T-helper 2 cell treated with Interferon-gamma antibody and Interleukin-4, amounts not matched to agents 100 ng/mL and 5 ng/mL, for 36 hours (primary cell): ENCODE data around the gene MAP1LC3B2. TPM values are rescaled to one million over a fixed set of nuclear protein-coding genes. Genes with fewer than 3 reads are reported as not detected.
"Not testable (repeated sequence)": the region's sequence is repeated elsewhere in the genome, so short reads cannot be mapped to it uniquely, and the experiment has no call there.

ENCODE experiments used
- intact Hi-C: fragments of 100-400 bp; cut with micrococcal nuclease; formaldehyde crosslinking; loops from one replicate; pipeline ENCODE4 v1.15.1; 2023
- total RNA-seq: library from RNA; stranded (reverse); gene quantifications from 2 replicates; pipeline ENCODE4 v1.2.3, GENCODE V29; 2022

MAP1LC3B2 gene
- total RNA-seq, 1 donor from 2014 or later: 0.50 TPM

DNA sequence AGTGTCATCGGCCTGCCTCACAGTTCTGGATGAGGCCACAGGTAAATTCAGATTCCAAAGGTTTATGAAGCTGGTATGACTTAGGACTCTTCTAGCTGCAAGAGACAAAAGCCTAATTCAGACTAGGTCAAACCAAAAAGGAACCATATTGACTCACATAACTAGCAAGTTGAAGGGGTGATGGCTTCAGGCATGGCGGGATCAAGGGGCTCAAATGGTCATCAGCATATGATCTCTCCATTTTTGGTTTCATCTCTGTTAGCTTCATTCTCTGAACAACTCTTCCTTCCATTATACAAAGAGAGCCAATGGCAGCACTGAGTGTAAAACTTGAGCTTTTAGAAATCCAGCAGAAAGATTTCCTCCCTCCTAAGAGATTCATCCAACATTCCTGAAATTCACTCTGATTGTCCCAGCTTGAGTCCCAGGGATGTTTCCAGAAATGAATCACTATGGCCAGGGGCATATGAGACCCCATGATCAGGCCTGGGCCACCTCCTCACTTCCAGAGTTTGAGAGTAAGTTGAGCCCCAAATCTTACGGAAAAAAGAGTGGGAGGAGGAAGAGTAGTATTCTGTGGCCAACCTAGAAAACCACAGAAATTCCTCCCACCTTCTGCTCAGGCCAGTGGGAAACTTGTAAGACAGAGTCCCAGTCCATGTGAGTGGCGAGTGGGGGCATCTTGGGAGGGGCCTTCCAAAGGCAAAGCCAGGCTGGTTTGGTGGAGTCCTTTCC is 2.0 kb upstream of the MAP1LC3B2 start:
- intact Hi-C loops: loop anchor here (5.0 to 10.0 kb wide), 2 partner anchors 232 to 365 kb away; no protein-coding TSS in a partner anchor

DNA sequence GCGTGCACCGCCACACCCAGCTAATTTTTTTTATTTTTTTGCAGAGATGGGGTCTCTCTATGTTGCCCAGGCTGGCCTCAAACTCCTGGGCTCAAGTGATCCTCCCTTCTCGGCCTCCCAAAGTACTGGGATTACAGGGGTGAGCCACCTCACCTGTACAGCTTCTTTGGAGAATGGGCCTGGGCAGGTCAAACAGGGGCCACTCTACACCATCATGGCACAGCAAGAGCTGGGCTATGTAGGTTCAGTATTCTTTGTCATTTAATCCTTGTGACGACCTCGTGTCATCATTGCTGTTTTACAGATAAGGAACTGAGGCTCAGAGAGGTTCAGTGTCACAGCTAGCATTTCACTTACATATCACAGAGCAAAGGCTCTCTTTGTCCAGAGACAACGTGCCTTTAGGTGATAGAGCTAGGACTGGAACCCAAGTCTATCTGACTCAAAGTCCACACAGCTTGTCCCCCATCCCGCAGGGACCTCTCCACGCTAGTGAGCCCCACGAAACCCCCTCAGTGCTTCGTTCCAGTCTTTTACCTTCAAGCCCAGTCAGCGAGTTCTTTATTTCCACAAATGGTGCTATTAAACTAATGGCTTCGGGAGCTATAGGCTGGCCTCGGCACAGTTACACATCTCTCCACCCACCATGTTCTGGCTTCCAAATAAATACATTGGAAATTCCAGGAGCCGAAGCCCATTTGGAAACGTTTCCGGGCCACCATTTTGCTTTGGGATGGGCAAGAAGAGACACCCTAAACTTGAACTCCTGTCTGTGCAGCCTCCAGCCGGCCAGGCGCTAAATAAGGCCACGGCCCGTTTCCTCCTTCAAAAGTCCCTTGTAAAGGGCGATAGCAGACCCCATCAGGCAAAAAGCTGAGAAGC is 660 bp upstream of the MAP1LC3B2 start:
- intact Hi-C loops: loop anchor here (1.0 to 10.0 kb wide), 7 partner anchors 20 to 364 kb away; no protein-coding TSS in a partner anchor

DNA sequence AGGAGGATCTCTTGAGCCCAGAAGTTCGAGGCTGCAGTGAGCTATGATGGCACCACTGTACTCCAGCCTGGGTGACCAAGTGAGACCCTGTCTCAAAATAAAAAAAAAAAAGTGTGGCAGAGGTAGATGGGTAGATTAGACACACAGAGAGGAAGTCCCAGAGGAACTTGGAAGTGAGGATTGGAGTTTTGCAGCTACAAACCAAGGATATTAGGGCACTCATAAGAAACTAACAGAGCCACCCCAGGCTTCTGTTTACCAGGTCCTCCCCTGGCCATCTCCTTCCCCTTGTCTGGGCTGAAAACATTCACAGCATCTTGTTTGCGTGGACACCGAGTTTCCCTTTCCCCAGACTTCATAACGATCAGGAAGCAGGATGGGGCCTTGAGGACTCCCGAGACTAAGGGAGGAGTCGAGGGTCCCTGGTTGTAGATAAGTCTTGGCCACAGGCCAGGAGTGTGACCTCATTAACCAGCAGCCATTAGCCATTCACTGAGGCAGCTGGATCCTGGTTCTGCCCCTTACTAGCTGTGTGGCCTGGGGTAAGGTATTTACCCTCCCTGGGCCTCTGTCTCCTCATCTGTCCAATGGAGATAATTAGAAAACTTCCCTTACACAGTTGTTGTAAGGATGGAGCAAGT is 2.1 kb downstream of the MAP1LC3B2 start:
- intact Hi-C loops: no loop called here

DNA sequence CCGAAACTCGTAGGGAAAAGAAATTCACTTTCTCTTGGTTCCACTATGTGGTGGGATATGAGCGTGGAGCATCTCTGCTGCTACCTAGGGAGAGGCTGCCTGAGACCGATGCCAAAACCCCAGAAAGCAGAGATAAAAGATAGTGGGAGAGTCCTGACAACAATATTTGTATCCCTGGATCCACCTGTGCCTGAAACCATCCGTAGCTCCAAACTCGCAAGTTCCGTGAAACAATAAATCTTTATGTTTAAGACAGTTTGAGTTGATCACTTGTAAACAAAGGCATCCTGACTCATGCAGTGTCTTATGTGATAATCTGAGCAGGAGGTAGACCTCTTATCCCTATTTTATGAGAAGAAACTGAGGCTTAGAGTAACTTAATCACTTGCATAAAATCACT is 2.9 kb downstream of the MAP1LC3B2 start:
- intact Hi-C loops: no loop called here

DNA sequence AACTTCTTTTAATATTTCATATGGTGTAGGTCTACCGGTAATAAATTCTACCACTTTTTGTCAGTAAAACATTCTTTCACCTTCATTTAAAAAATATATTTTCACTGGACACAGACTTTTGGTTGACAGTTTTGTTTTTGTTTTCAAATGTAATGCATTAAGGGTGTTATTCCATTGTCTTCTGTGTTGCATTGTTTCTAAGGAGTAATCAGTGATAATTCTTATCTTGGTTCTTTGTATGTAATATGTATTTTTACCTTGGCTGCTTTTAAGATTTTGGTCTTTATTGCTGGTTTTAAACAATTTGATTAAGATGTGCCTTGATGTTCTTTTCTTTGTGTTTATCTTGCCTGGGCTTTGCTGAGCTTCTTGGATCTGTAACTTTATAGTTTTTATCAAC is 4.1 kb downstream of the MAP1LC3B2 start:
- intact Hi-C loops: no loop called here

DNA sequence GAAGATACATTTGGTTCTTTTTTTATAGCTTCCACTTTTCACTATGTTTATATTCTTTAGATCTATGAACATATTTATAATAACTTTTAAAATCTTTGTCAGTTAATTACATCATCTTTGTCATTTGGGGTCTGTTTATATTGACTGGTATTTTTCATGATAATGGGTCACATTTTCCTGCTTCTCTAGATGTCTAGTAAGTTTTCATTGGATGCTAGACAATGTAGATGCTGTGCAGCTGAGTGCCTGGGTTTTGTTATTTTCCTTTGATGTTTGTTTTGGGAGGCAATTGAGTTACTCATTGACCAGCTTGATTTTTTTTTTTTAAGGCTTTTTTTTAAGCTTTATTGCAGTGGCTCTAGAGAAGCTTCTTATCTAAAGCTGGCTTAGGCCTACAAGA is 4.9 kb downstream of the MAP1LC3B2 start:
- intact Hi-C loops: no loop called here

- intact Hi-C loops: not testable (repeated sequence)
Measured at GRCh38 chr12:116565221-116565620, 6.0 kb downstream of the MAP1LC3B2 start.

DNA sequence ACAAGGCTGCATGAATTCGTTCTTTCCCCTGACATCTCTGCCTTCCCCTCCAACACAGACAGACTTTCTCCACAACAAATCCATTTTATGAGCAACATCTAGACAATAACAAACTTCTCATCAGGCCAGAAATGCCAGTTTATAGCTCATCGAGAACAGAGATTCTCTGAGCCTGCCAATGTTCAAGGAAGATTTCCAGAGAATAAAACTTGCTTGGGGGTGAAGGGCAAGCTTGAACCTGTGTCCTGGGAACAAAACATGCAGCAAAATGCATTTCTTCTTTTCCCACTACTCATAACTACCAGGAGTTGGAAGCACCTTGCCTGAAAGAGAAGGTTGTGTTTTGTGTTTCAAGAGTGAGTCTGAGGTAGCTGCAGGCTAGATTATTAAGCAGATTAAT is 6.8 kb downstream of the MAP1LC3B2 start:
- intact Hi-C loops: no loop called here

DNA sequence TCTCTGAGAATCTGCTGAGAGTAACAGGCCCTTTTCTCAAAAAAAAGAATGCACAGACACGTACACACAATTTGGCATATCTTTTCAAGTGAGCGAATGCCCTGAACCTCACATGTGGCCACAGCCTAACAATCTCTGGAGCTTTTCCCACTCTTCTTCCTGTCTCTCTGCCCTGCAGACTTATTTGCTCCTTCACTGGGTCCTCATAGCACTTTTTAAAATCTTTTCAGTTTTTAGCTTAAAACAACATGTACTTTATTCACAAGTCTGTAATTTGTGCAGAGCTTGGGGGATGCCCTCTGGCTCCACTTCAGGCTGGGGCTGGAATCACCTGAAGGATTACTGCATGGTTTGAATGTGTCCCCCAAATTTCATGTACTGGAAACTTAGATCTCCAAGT is 9.0 kb downstream of the MAP1LC3B2 start:
- intact Hi-C loops: no loop called here

DNA sequence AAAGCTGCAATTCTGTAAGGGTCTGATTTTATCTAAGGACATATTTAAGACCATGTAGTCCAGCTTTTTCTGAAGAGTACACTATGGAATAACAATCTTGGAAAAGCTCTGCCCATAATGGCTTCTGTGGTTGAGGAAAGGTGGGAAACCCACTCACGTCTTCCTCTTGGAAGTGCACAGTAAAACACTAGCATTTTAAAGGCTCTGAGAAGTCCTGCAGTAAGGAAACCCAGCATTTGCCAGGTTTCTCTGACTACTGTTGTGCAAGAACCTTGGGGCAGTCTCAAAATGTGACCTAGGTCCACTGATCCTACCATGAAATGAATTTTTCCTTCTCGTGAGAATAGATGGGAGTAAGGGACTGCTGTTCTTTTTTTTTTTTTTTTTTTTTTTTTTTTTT is 11.9 kb downstream of the MAP1LC3B2 start:
- intact Hi-C loops: no loop called here

DNA sequence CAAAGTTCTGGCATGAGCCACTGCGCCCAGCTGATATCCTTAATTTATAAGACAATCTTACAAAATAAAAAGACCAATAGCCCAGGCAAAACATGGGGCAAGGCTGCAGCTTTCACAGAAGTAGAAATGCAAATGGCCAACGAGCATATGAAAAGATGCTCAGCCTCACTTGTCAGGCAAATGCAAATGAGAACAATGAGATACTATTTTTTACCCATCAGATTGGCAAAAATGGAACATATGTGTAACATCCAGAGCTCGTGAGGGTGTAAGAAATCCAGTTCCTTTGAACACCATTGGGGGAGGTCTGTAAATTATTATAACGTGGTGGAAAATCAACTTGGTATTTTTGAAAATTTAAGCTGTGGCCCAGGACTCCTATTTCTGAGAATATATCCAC is 14.6 kb downstream of the MAP1LC3B2 start:
- intact Hi-C loops: no loop called here

GRCh38 chr12:116575754-116576153 is 16.6 kb downstream of the MAP1LC3B2 start:
- intact Hi-C loops: not testable (repeated sequence)

GRCh38 chr12:116577154-116577561 is 18.0 kb downstream of the MAP1LC3B2 start:
- intact Hi-C loops: no loop called here

GRCh38 chr12:116578051-116578450 is 18.9 kb downstream of the MAP1LC3B2 start:
- intact Hi-C loops: no loop called here

GRCh38 chr12:116582610-116583009 is 23.4 kb downstream of the MAP1LC3B2 start:
- intact Hi-C loops: no loop called here

GRCh38 chr12:116583129-116583694 is 24.0 kb downstream of the MAP1LC3B2 start:
- intact Hi-C loops: no loop called here

DNA sequence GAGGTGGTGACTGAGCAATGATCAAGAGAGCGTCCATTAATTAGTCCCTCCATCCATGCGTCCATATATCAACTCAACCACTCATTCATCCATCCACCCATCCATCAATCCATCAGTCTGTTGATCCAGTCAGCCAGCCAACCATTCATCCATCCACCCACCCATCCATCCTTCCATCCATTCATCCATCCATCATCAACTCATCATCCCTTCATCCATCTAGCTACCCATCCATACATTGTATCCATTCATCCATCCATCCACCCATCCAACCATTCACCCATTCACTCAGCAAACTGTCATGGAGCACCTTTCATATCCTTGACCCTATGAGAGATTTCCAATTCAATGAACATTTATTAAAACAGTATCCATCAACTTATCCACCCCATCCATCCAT is 28.1 kb downstream of the MAP1LC3B2 start:
- intact Hi-C loops: no loop called here

DNA sequence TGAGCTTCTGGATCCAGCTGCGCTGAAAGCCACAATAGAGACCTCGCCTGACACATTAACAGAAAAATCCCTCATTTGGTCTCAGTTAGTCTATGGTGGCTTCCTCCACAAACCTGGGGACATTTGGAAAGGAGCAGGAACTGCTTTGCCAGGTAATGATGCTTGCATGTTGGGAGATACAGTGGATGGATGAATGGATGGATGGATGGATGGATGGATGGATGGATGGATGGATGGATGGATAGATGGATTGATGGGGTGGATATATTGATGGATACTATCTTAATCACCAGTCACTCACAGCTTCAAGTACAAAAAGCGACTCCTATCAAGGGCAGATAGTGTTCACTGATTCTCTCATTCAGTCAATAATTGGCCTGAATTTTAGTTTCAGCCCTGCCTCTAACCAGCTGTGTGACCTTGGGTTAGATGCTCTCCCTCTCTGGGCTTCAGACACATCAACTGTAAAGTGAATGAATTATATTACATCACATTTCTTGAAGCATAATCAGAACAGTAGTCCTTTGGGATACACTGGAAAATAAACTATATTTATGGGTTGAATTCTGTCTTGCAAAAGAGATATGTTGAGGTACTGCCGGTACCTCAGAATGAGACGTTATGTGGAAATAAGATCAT is 29.3 kb downstream of the MAP1LC3B2 start:
- intact Hi-C loops: no loop called here

DNA sequence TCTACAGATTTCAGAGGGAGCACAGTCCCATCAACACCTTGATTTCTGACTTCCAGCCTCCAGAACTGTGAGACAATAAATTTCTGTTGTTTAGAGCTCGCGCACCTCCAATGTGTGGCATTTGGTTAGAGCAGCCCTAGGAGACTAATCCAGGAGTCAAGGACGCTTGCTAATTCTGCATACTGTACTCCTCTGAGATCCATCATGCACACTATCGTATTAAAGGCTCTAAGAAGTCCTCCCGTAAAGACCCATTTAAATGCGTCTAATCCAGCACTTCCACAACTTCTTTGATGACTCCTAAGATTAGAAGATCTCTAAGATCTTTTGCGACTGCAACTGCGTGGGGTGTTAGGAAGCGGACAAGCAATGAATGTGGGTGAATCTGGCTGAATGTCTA is 30.4 kb downstream of the MAP1LC3B2 start:
- intact Hi-C loops: no loop called here

DNA sequence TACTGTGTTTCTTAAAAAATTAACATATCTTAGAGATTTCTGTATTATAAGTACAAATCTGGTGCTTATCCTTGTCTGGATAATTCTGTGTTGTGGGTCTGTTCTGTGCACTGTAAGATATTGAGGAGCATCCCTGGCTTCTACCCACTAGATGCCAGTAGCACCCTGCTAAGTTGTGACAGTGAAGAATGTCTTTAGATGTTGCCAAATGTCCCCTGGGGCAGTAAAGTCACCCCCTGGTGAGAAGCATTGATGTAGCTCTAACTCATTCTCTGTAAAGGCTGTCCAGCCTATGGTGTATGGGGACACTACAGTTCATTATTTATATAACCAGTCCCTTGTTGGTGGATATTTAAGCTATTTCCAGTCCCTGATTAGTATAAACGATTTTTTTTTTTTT is 31.4 kb downstream of the MAP1LC3B2 start:
- intact Hi-C loops: loop anchor here (10.0 kb wide), 2 partner anchors 56 to 526 kb away; no protein-coding TSS in a partner anchor
